SIG-M5 treated with dmso at 0.1 percent for 504 hours (cell line): ENCODE results near the gene P2RX3.

ENCODE experiments used
- DNase-seq: peaks from one replicate; lab custom pipeline; 2025; ENCODE audit not compliant: unreplicated experiment; lab: John Stamatoyannopoulos, UW

The P2RX3 gene

GRCh38 chr11:57309106-57310059, 28.8 kb upstream of the P2RX3 start:
- no peak for DNase-seq

GRCh38 chr11:57310091-57310490, 28.1 kb upstream of the P2RX3 start:
- no peak for DNase-seq

- DNase-seq: no peak
Measured at GRCh38 chr11:57310630-57311086, 27.5 kb upstream of the P2RX3 start.

- peak; percentile 90 for DNase-seq
Measured at GRCh38 chr11:57311109-57311936, 26.8 kb upstream of the P2RX3 start.

GRCh38 chr11:57312511-57313021, 25.6 kb upstream of the P2RX3 start:
- DNase-seq: no peak

GRCh38 chr11:57313071-57313787, 24.9 kb upstream of the P2RX3 start:
- DNase-seq: no peak

GRCh38 chr11:57313788-57314135, 24.4 kb upstream of the P2RX3 start:
- no peak for DNase-seq

- no peak for DNase-seq
Measured at GRCh38 chr11:57314221-57314973, 23.8 kb upstream of the P2RX3 start.

- no peak for DNase-seq
Measured at GRCh38 chr11:57315491-57315890, 22.7 kb upstream of the P2RX3 start.

- DNase-seq: no peak
Measured at GRCh38 chr11:57316017-57316416, 22.1 kb upstream of the P2RX3 start.

GRCh38 chr11:57318178-57318577, 20.0 kb upstream of the P2RX3 start:
- DNase-seq: no peak

GRCh38 chr11:57320067-57320718, 18.0 kb upstream of the P2RX3 start:
- no peak for DNase-seq

- DNase-seq: no peak
Measured at GRCh38 chr11:57320719-57321387, 17.3 kb upstream of the P2RX3 start.

- DNase-seq: no peak
Measured at GRCh38 chr11:57321388-57322255, 16.5 kb upstream of the P2RX3 start.

- DNase-seq: peak; percentile 23
Measured at GRCh38 chr11:57322256-57323166, 15.6 kb upstream of the P2RX3 start.

GRCh38 chr11:57323167-57323854, 14.8 kb upstream of the P2RX3 start:
- no peak for DNase-seq

GRCh38 chr11:57323855-57324153, 14.3 kb upstream of the P2RX3 start:
- DNase-seq: no peak
